HepG2 (cell line): ENCODE results near the gene PCNT. TPM values are rescaled to one million over a fixed set of nuclear protein-coding genes. Genes with fewer than 3 reads are reported as not detected.

Source experiments
- BORCS8-MEF2B ChIP-seq: sonication (generic); formaldehyde crosslinking; IDR thresholded peaks from 2 replicates; pipeline ENCODE4 v1.8.0; 2022; ENCODE audit warnings: mild to moderate bottlenecking, missing genetic modification reagents
- BRD4 ChIP-seq: sonication (generic); formaldehyde crosslinking; IDR thresholded peaks from 2 replicates; pipeline ENCODE4 v1.4.0; 2020; ENCODE audit warnings: missing genetic modification reagents
- DNMT1 ChIP-seq: sonication (generic); formaldehyde crosslinking; IDR thresholded peaks from 2 replicates; pipeline ENCODE4 v1.5.1; 2020; ENCODE audit warnings: mild to moderate bottlenecking, missing genetic modification reagents
- DRAP1 ChIP-seq: IDR thresholded peaks from 2 replicates; pipeline ENCODE4 v1.6.1; 2016; ENCODE audit warnings: missing genetic modification reagents, missing compliant biosample characterization
- EP300 ChIP-seq, 3 experiments: sonication (generic) in 1 of 3; formaldehyde crosslinking in 1 of 3; IDR thresholded peaks; 2 replicates each; pipeline versions ENCODE4 v1.5.1 to v1.6.1; 2011 to 2020; ENCODE audit warnings: low read depth in 2 of 3, low read length in 2 of 3, borderline replicate concordance in 1 of 3, improper control_type of control experiment in 1 of 3, mild to moderate bottlenecking in 1 of 3, missing genetic modification reagents in 1 of 3, moderate library complexity in 1 of 3
- GABPA ChIP-seq, 2 experiments: IDR thresholded peaks; 2 replicates each; pipeline ENCODE4 v1.6.1; 2011 to 2016; ENCODE audit warnings: low read depth in 2 of 2, low read length in 1 of 2, missing biosample characterization in 1 of 2, missing genetic modification characterization in 1 of 2
- KMT2B ChIP-seq: IDR thresholded peaks from 2 replicates; pipeline ENCODE4 v1.6.1; 2016; ENCODE audit warnings: missing genetic modification reagents, missing compliant biosample characterization
- MEIS1 ChIP-seq: sonication (generic); formaldehyde crosslinking; IDR thresholded peaks from 2 replicates; pipeline ENCODE4 v1.9.0; 2021; ENCODE audit warnings: mild to moderate bottlenecking, missing genetic modification reagents, moderate library complexity, borderline replicate concordance
- MXI1 ChIP-seq: IDR thresholded peaks from 3 replicates; pipeline ENCODE4 v1.6.1; 2012; ENCODE audit warnings: low read depth, low read length, inconsistent platforms, borderline replicate concordance
- SMAD3 ChIP-seq: sonication (generic); formaldehyde crosslinking; IDR thresholded peaks from 2 replicates; pipeline ENCODE4 v1.4.0; 2020; ENCODE audit warnings: missing genetic modification reagents
- TEAD2 ChIP-seq: sonication (generic); formaldehyde crosslinking; IDR thresholded peaks from 2 replicates; pipeline ENCODE4 v1.9.0; 2021; ENCODE audit warnings: missing genetic modification reagents
- UBTF ChIP-seq: sonication (generic); formaldehyde crosslinking; IDR thresholded peaks from 2 replicates; pipeline ENCODE4 v1.4.0; 2020; ENCODE audit warnings: mild to moderate bottlenecking, missing genetic modification reagents
- ZBTB26 ChIP-seq: IDR thresholded peaks from 2 replicates; pipeline ENCODE4 v1.6.1; 2016; ENCODE audit warnings: missing compliant biosample characterization, missing genetic modification reagents, borderline replicate concordance
- ZBTB46 ChIP-seq: sonication (generic); formaldehyde crosslinking; IDR thresholded peaks from 2 replicates; pipeline ENCODE4 v1.4.0; 2020; ENCODE audit warnings: mild to moderate bottlenecking, missing genetic modification reagents, borderline replicate concordance
- ZBTB8A ChIP-seq: sonication (generic); formaldehyde crosslinking; IDR thresholded peaks from 2 replicates; pipeline ENCODE4 v1.4.0; 2020; ENCODE audit warnings: mild to moderate bottlenecking, low read depth, missing genetic modification reagents, borderline replicate concordance
- ZNF17 ChIP-seq: sonication (generic); formaldehyde crosslinking; IDR thresholded peaks from 2 replicates; pipeline ENCODE4 v1.5.0; 2020; ENCODE audit warnings: mild to moderate bottlenecking, missing genetic modification reagents
- ZNF329 ChIP-seq: sonication (generic); formaldehyde crosslinking; IDR thresholded peaks from 2 replicates; pipeline ENCODE4 v1.9.0; 2021; ENCODE audit warnings: low read depth, mild to moderate bottlenecking, missing genetic modification reagents
- ZNF569 ChIP-seq: sonication (generic); formaldehyde crosslinking; IDR thresholded peaks from 2 replicates; pipeline ENCODE4 v1.5.0; 2020; ENCODE audit warnings: mild to moderate bottlenecking, missing genetic modification reagents, moderate library complexity, borderline replicate concordance
- ZNF607 ChIP-seq: sonication (generic); formaldehyde crosslinking; IDR thresholded peaks from 2 replicates; pipeline ENCODE4 v1.5.1; 2020; ENCODE audit warnings: missing genetic modification reagents, mild to moderate bottlenecking, borderline replicate concordance
- ZNF691 ChIP-seq: sonication (generic); formaldehyde crosslinking; IDR thresholded peaks from 2 replicates; pipeline ENCODE4 v1.4.0; 2020; ENCODE audit warnings: missing genetic modification reagents, low read depth, mild to moderate bottlenecking, borderline replicate concordance
- ZNF703 ChIP-seq: sonication (generic); formaldehyde crosslinking; IDR thresholded peaks from 2 replicates; pipeline ENCODE4 v1.5.1; 2020; ENCODE audit warnings: missing genetic modification reagents, mild to moderate bottlenecking, moderate library complexity, borderline replicate concordance
- ZNF761 ChIP-seq: sonication (generic); formaldehyde crosslinking; conservative IDR thresholded peaks from 2 replicates; pipeline ENCODE4 v1.4.0; 2020; ENCODE audit warnings: mild to moderate bottlenecking, missing genetic modification reagents
- ZNF83 ChIP-seq: sonication (generic); formaldehyde crosslinking; IDR thresholded peaks from 2 replicates; pipeline ENCODE4 v1.4.0; 2020; ENCODE audit warnings: missing genetic modification reagents, mild to moderate bottlenecking, borderline replicate concordance
- polyA plus RNA-seq, 8 experiments: library from polyadenylated mRNA; depleted of rRNA in 3 of 8; stranded (reverse) in 7 of 8; unstranded in 1 of 8; fragments of >200 nt; fragmentation: Illumina TruSeq in 4 of 8; extraction: Trizol in 4 of 8; gene quantifications; 2 replicates each; pipeline versions ENCODE4 v1.2.1 to v1.2.3, GENCODE V29; 2011 to 2016; ENCODE audit warnings: low read depth in 4 of 8, missing spikeins in 1 of 8, mixed read lengths in 1 of 8; ENCODE audit not compliant: insufficient read depth in 1 of 8
- total RNA-seq, 5 experiments: library from RNA; depleted of rRNA; stranded (reverse); fragments of >200 nt; fragmentation: Illumina TruSeq; extraction: Trizol; gene quantifications; 2 replicates each; pipeline ENCODE4 v1.2.3, GENCODE V29; 2016; ENCODE audit warnings: low read depth in 1 of 5

Gene PCNT
- total and polyA plus RNA-seq, 2 of the 13 experiments (the other 11 are each of a cell fraction or from before 2014, with no cell fraction given): 5.6 to 12.4 TPM

GRCh38 chr21:46459024-46459355 is 135.0 kb downstream of the PCNT start (continued):
- TF ChIP-seq DRAP1 (CRISPR knock-in tag) (no peak), GABPA (IDR thresholded peaks at IDR 0.05; ENCODE audit: low read depth, low read length) (no peak), GABPA (CRISPR knock-in tag; IDR thresholded peaks at IDR 0.05; ENCODE audit: low read depth) (no peak), DNMT1 (no peak), BORCS8-MEF2B (CRISPR knock-in tag) (no peak), ZNF703 (CRISPR knock-in tag) (no peak), MEIS1 (CRISPR knock-in tag) (no peak), ZNF569 (CRISPR knock-in tag) (no peak), ZBTB26 (no peak), KMT2B (no peak), ZBTB46 (CRISPR knock-in tag) (no peak), BRD4 (CRISPR knock-in tag) (peak; percentile 57; the same call in 1 of the 2 replicates), ZNF691 (CRISPR knock-in tag) (no peak), ZNF761 (CRISPR knock-in tag) (0 out of 2 replicates have a peak, but pooled peaks have one; percentile 23), TEAD2 (no peak), ZNF83 (CRISPR knock-in tag) (0 out of 2 replicates have a peak, but pooled peaks have one; percentile 43), MXI1 (no peak), ZNF17 (no peak), ZBTB8A (CRISPR knock-in tag) (no peak; the same call in 1 of the 2 replicates), ZNF607 (CRISPR knock-in tag) (0 out of 2 replicates have a peak, but pooled peaks have one; percentile 8), SMAD3 (no peak), ZNF329 (no peak), UBTF (CRISPR knock-in tag) (peak; percentile 67; the same call in 1 of the 2 replicates), EP300 (IDR thresholded peaks at IDR 0.05; ENCODE audit: low read depth in 2 of 2, low read length in 2 of 2) (no peak), EP300 (CRISPR knock-in tag; IDR thresholded peaks at IDR 0.05; ENCODE audit: borderline replicate concordance) (no peak)
